A549 (cell line): ENCODE results near the gene CPHXL2.

ENCODE experiments used
- CBX8 ChIP-seq: fragments of 200-600 bp; sonication (generic); IDR thresholded peaks from 2 replicates; pipeline ENCODE4 v1.6.1; 2016
- CHD2 ChIP-seq: fragments of 150-350 bp; IDR thresholded peaks from 2 replicates; pipeline ENCODE4 v1.6.1; 2014; ENCODE audit warnings: low read length; ENCODE audit not compliant: partially characterized antibody
- CTCF ChIP-seq: fragments of >200 bp; sonication (Bioruptor Twin); formaldehyde crosslinking; IDR thresholded peaks from 3 replicates; pipeline ENCODE4 v1.5.1; 2016
- E2F6 ChIP-seq: IDR thresholded peaks from 2 replicates; pipeline ENCODE4 v1.6.1; 2012; ENCODE audit warnings: low read depth, borderline replicate concordance
- HMGXB4 ChIP-seq: fragments of 250-450 bp; sonication (Bioruptor Pico); IDR thresholded peaks from 2 replicates; pipeline ENCODE4 v1.5.0; 2021; ENCODE audit warnings: mild to moderate bottlenecking, moderate library complexity, borderline replicate concordance
- NR3C1 ChIP-seq: fragments of >200 bp; sonication (Bioruptor Twin); formaldehyde crosslinking; IDR thresholded peaks from 3 replicates; pipeline ENCODE4 v1.6.1; 2017
- POLR2A ChIP-seq: IDR thresholded peaks from 2 replicates; pipeline ENCODE4 v1.6.1; 2012; ENCODE audit warnings: mild to moderate bottlenecking, low read length
- RAD21 ChIP-seq, 2 experiments: fragments of >200 bp in 1 of 2; sonication (Bioruptor Twin) in 1 of 2; formaldehyde crosslinking in 1 of 2; IDR thresholded peaks in 1 of 2; conservative IDR thresholded peaks in 1 of 2; 2 replicates in 1 of 2; 3 replicates in 1 of 2; pipeline ENCODE4 v1.6.1; 2012 to 2018; ENCODE audit warnings: inconsistent platforms in 1 of 2
- REST ChIP-seq: fragments of 200-600 bp; sonication (generic); IDR thresholded peaks from 2 replicates; pipeline ENCODE4 v1.6.1; 2016; ENCODE audit warnings: antibody characterized with exemption, mild to moderate bottlenecking, moderate library complexity
- SMC3 ChIP-seq: fragments of >200 bp; sonication (Bioruptor Twin); formaldehyde crosslinking; IDR thresholded peaks from 3 replicates; pipeline ENCODE4 v1.6.1; 2018; ENCODE audit warnings: inconsistent platforms

- TF ChIP-seq REST, result no peak
- TF ChIP-seq CTCF, result no peak
- no peak for TF ChIP-seq RAD21 (conservative IDR thresholded peaks at IDR 0.05 in 1 of 2, IDR thresholded peaks at IDR 0.05 in 1 of 2)
- TF ChIP-seq CBX8, result no peak
- TF ChIP-seq CHD2, result no peak
- TF ChIP-seq NR3C1, result no peak
- TF ChIP-seq POLR2A, result no peak
- TF ChIP-seq HMGXB4 (CRISPR knock-in tag), result no peak
- no peak for TF ChIP-seq E2F6
- TF ChIP-seq SMC3, result no peak
These were observed 60.2 kb downstream of the CPHXL2 start for GRCh38 chr16:75616521-75617010.
